WTC11 (cell line): ENCODE measurements around the gene LLGL1. TPM values are rescaled to one million over a fixed set of nuclear protein-coding genes. Genes with fewer than 3 reads are reported as not detected.

Source experiments
- ATAC-seq: fragments of 200-7000 bp; cut with Tn5 transposase; 2 replicates; pipeline ENCODE4 v1.10.0; 2021; ENCODE audit warnings: mild to moderate bottlenecking, moderate library complexity
- CTCF ChIA-PET: fragments of 300-600 bp; sonication (Branson Sonifier 250); formaldehyde crosslinking; loops from one replicate; lab custom pipeline; 2021; ENCODE audit warnings: antibody characterized with exemption; lab: Charles Lee
- POLR2A ChIA-PET: fragments of 350-600 bp; sonication (Branson Sonifier 250); formaldehyde crosslinking; loops from one replicate; lab custom pipeline; 2021; ENCODE audit warnings: antibody characterized with exemption; lab: Charles Lee
- DNase-seq: peaks from one replicate; pipeline ENCODE4 v3.0.0; 2021; ENCODE audit warnings: low spot score
- H3K27ac Mint-ChIP-seq: 2 replicates; pipeline ENCODE4 v1.8.0; 2021; ENCODE audit warnings: mixed read lengths
- H3K27me3 Mint-ChIP-seq: 2 replicates; pipeline ENCODE4 v1.8.0; 2021; ENCODE audit warnings: low read depth, mild to moderate bottlenecking, moderate library complexity, mixed read lengths
- H3K36me3 Mint-ChIP-seq: 2 replicates; pipeline ENCODE4 v1.8.0; 2021; ENCODE audit warnings: mixed read lengths
- H3K4me1 Mint-ChIP-seq: 2 replicates; pipeline ENCODE4 v1.8.0; 2022; ENCODE audit warnings: mixed read lengths
- H3K4me3 Mint-ChIP-seq: 2 replicates; pipeline ENCODE4 v1.8.0; 2021; ENCODE audit warnings: mild to moderate bottlenecking, moderate library complexity, mixed read lengths
- H3K9me3 Mint-ChIP-seq: 2 replicates; pipeline ENCODE4 v1.8.0; 2021; ENCODE audit warnings: mixed read lengths
- ATF3 ChIP-seq: sonication (generic); formaldehyde crosslinking; conservative IDR thresholded peaks from 2 replicates; pipeline ENCODE4 v1.8.1; 2022; ENCODE audit warnings: mild to moderate bottlenecking, missing genetic modification reagents
- ATF6 ChIP-seq: sonication (generic); formaldehyde crosslinking; IDR thresholded peaks from 2 replicates; pipeline ENCODE4 v1.8.1; 2023; ENCODE audit warnings: mild to moderate bottlenecking, missing genetic modification reagents
- CBFB ChIP-seq: sonication (generic); formaldehyde crosslinking; IDR thresholded peaks from 2 replicates; pipeline ENCODE4 v1.8.1; 2022; ENCODE audit warnings: mild to moderate bottlenecking, low read depth, missing genetic modification reagents
- FOXK1 ChIP-seq: sonication (generic); formaldehyde crosslinking; IDR thresholded peaks from 2 replicates; pipeline ENCODE4 v1.8.0; 2022; ENCODE audit warnings: mild to moderate bottlenecking, moderate library complexity, missing genetic modification reagents
- HMGXB4 ChIP-seq: sonication (generic); formaldehyde crosslinking; IDR thresholded peaks from 2 replicates; pipeline ENCODE4 v1.8.1; 2023; ENCODE audit warnings: mild to moderate bottlenecking, moderate library complexity, missing genetic modification reagents
- MXD4 ChIP-seq: fragments of 250-450 bp; sonication (Bioruptor Pico); IDR thresholded peaks from 2 replicates; pipeline ENCODE4 v1.8.0; 2021; ENCODE audit warnings: mild to moderate bottlenecking, moderate library complexity, borderline replicate concordance
- NFYB ChIP-seq: sonication (generic); formaldehyde crosslinking; conservative IDR thresholded peaks from 2 replicates; pipeline ENCODE4 v1.8.0; 2022; ENCODE audit warnings: low read depth, missing genetic modification reagents
- NR3C1 ChIP-seq: sonication (generic); formaldehyde crosslinking; conservative IDR thresholded peaks from 2 replicates; pipeline ENCODE4 v1.8.1; 2023; ENCODE audit warnings: low read depth, mild to moderate bottlenecking, missing genetic modification reagents
- PREB ChIP-seq: sonication (generic); formaldehyde crosslinking; IDR thresholded peaks from 2 replicates; pipeline ENCODE4 v1.8.1; 2022; ENCODE audit warnings: mild to moderate bottlenecking, missing genetic modification reagents, moderate library complexity, borderline replicate concordance
- RORB ChIP-seq: fragments of 250-450 bp; sonication (Bioruptor Pico); IDR thresholded peaks from 2 replicates; pipeline ENCODE4 v1.9.0; 2021; ENCODE audit warnings: mild to moderate bottlenecking
- STAT6 ChIP-seq: sonication (generic); formaldehyde crosslinking; conservative IDR thresholded peaks from 2 replicates; pipeline ENCODE4 v1.8.1; 2023; ENCODE audit warnings: mild to moderate bottlenecking, low read depth, missing genetic modification reagents, moderate library complexity
- TEAD4 ChIP-seq: sonication (generic); formaldehyde crosslinking; IDR thresholded peaks from 2 replicates; pipeline ENCODE4 v1.8.0; 2022; ENCODE audit warnings: mild to moderate bottlenecking, missing genetic modification reagents
- ZNF232 ChIP-seq: sonication (generic); formaldehyde crosslinking; IDR thresholded peaks from 2 replicates; pipeline ENCODE4 v1.8.0; 2022; ENCODE audit warnings: mild to moderate bottlenecking, missing genetic modification reagents
- ZNF263 ChIP-seq: sonication (generic); formaldehyde crosslinking; IDR thresholded peaks from 2 replicates; pipeline ENCODE4 v1.8.1; 2022; ENCODE audit warnings: low read depth, mild to moderate bottlenecking, moderate library complexity, missing genetic modification reagents
- ZNF396 ChIP-seq: fragments of 250-450 bp; sonication (Bioruptor Pico); IDR thresholded peaks from 2 replicates; pipeline ENCODE4 v1.8.0; 2021; ENCODE audit warnings: mild to moderate bottlenecking, moderate library complexity, borderline replicate concordance
- ZNF512 ChIP-seq: sonication (generic); formaldehyde crosslinking; IDR thresholded peaks from 2 replicates; pipeline ENCODE4 v1.8.1; 2022; ENCODE audit warnings: missing genetic modification reagents, borderline replicate concordance
- ZNF671 ChIP-seq: fragments of 250-450 bp; sonication (Bioruptor Pico); IDR thresholded peaks from 2 replicates; pipeline ENCODE4 v1.8.0; 2021; ENCODE audit warnings: mild to moderate bottlenecking
- ZSCAN18 ChIP-seq: fragments of 250-450 bp; sonication (Bioruptor Pico); IDR thresholded peaks from 2 replicates; pipeline ENCODE4 v2.1.2; 2022; ENCODE audit warnings: mild to moderate bottlenecking, moderate library complexity
- total RNA-seq: library from RNA; stranded (reverse); gene quantifications from 3 replicates; pipeline ENCODE4 v1.2.3, GENCODE V29; 2021

The LLGL1 gene
- total RNA-seq, 1 experiment from 2014 or later, result 87.8 TPM

GRCh38 chr17:18280766-18281371 is 55.4 kb downstream of the LLGL1 start:
- H3K9me3 Mint-ChIP-seq, result no peaks in the 10 kb centered on the region

GRCh38 chr17:18281788-18282187 is 56.4 kb downstream of the LLGL1 start:
- CTCF ChIA-PET, result interaction anchor here (1.2 kb wide), 1 partner anchor 64 kb away, joined by 3 read pairs; no protein-coding TSS in a partner anchor
- no peak overlapping the region for H3K4me3 Mint-ChIP-seq
- no peaks in the 10 kb centered on the region for H3K4me1 Mint-ChIP-seq
- POLR2A ChIA-PET, result interaction anchor here (0.6 kb wide), 1 partner anchor 64 kb away, joined by 12 read pairs; no protein-coding TSS in a partner anchor
- H3K9me3 Mint-ChIP-seq, result no peaks in the 10 kb centered on the region
- peaks cover 77% of the 10 kb centered on the region for H3K36me3 Mint-ChIP-seq
- H3K27ac Mint-ChIP-seq, result 0 out of 2 replicates have a peak overlapping the region, but pooled peaks have one; percentile 53
- ATAC-seq (no peak), DNase-seq (no peak)
- no peaks in the 10 kb centered on the region for H3K27me3 Mint-ChIP-seq
- TF ChIP-seq STAT6 (CRISPR knock-in tag), result no peak
- TF ChIP-seq CBFB, result no peak
- TF ChIP-seq FOXK1 (CRISPR knock-in tag), result no peak
- no peak for TF ChIP-seq ATF6
- no peak for TF ChIP-seq ZNF512 (CRISPR knock-in tag)
- no peak for TF ChIP-seq ZNF232 (CRISPR knock-in tag)
- TF ChIP-seq PREB (CRISPR knock-in tag), result no peak
- TF ChIP-seq NFYB, result no peak

More at GRCh38 chr17:18280766-18281371, 55.4 kb downstream of the LLGL1 start:
- DNase-seq (no peak), ATAC-seq (no peak)
- no peak overlapping the region for H3K4me3 Mint-ChIP-seq
- H3K27ac Mint-ChIP-seq, result no peak overlapping the region
- H3K4me1 Mint-ChIP-seq, result no peaks in the 10 kb centered on the region
- H3K36me3 Mint-ChIP-seq, result peaks cover 79% of the 10 kb centered on the region
- CTCF ChIA-PET, result interaction anchor here (1.2 kb wide), 1 partner anchor 63 kb away, joined by 3 read pairs; no protein-coding TSS in a partner anchor
- POLR2A ChIA-PET, result no interaction called here
- H3K27me3 Mint-ChIP-seq, result no peaks in the 10 kb centered on the region
- no peak for TF ChIP-seq ATF3 (CRISPR knock-in tag)
- no peak for TF ChIP-seq ZSCAN18 (CRISPR knock-in tag)
- TF ChIP-seq RORB (CRISPR knock-in tag), result no peak
- TF ChIP-seq MXD4 (CRISPR knock-in tag), result no peak
- TF ChIP-seq NR3C1 (CRISPR knock-in tag), result no peak
- TF ChIP-seq ZNF263 (CRISPR knock-in tag), result no peak
- no peak for TF ChIP-seq HMGXB4 (CRISPR knock-in tag)
- no peak for TF ChIP-seq ZNF671
- no peak for TF ChIP-seq TEAD4 (CRISPR knock-in tag)
- no peak for TF ChIP-seq ZNF396 (CRISPR knock-in tag)
- no peak for TF ChIP-seq CBFB
- TF ChIP-seq, all 79 proteins: peak for 0
